Activated CD8-positive, alpha-beta memory T cell treated with anti-CD3 and anti-CD28 coated beads, Interleukin-2, amount 10 ng/mL, durations not matched to agents 7 days and 5 days (primary cell): ENCODE results near the gene CDC20. TPM values are rescaled to one million over a fixed set of nuclear protein-coding genes. Genes with fewer than 3 reads are reported as not detected.
"Not testable (repeated sequence)": the region's sequence is repeated elsewhere in the genome, so short reads cannot be mapped to it uniquely, and the experiment has no call there.

Source experiments
- ATAC-seq: fragments of 150-1000 bp; cut with Tn5 transposase; one replicate; pipeline ENCODE4 v1.10.0; 2021; ENCODE audit warnings: moderate library complexity
- CTCF ChIA-PET: fragments of 350-600 bp; sonication (Branson Sonifier 250); formaldehyde crosslinking; loops from one replicate; lab custom pipeline; 2021; ENCODE audit warnings: antibody characterized with exemption; lab: Charles Lee
- DNase-seq: peaks from one replicate; pipeline ENCODE4 v3.0.0-alpha.2; 2020
- H3K27ac Mint-ChIP-seq: one replicate; pipeline ENCODE4 v1.8.0; 2021; ENCODE audit warnings: mild to moderate bottlenecking, mixed read lengths
- H3K27me3 Mint-ChIP-seq: one replicate; pipeline ENCODE4 v1.8.0; 2021; ENCODE audit warnings: mixed read lengths
- H3K36me3 Mint-ChIP-seq: one replicate; pipeline ENCODE4 v1.8.0; 2021; ENCODE audit warnings: mild to moderate bottlenecking, mixed read lengths
- H3K4me1 Mint-ChIP-seq: one replicate; pipeline ENCODE4 v1.8.0; 2021; ENCODE audit warnings: mixed read lengths
- H3K4me3 Mint-ChIP-seq: one replicate; pipeline ENCODE4 v1.8.0; 2021; ENCODE audit warnings: mild to moderate bottlenecking, moderate library complexity, mixed read lengths
- H3K9me3 Mint-ChIP-seq: one replicate; pipeline ENCODE4 v1.8.0; 2022; ENCODE audit warnings: low read depth, mixed read lengths
- total RNA-seq, 2 experiments: library from RNA; stranded (reverse); gene quantifications; one replicate each; pipeline ENCODE4 v1.2.3, GENCODE V29; 2021

CDC20 gene
- total RNA-seq, 2 experiments from 2014 or later = 188 to 194 TPM

GRCh38 chr1:43367904-43368645 lies 9.3 kb downstream of the CDC20 start, which contains the start of gene ELOVL1:
Gene ELOVL1 (minus strand): TSS chr1:43368011. CDS start chr1:43365609, 2,402 bp downstream.
- H3K9me3 Mint-ChIP-seq = no peaks in the 10 kb centered on the region
- H3K27me3 Mint-ChIP-seq = no peaks in the 10 kb centered on the region
- H3K36me3 Mint-ChIP-seq = peaks cover 30% of the 10 kb centered on the region
- peaks cover 35% of the 10 kb centered on the region for H3K4me1 Mint-ChIP-seq
- ATAC-seq (peak; percentile 87), DNase-seq (peak; percentile 94)
- CTCF ChIA-PET = interaction anchor here (0.7 to 1.6 kb wide), 11 partner anchors 8 to 455 kb away, joined by 3 to 12 read pairs (median 4); partner anchors contain the start of genes CDC20, MED8 and SZT2
- H3K4me3 Mint-ChIP-seq = peak within 1 kb of the TSS; percentile 96
- peak within 1 kb of the TSS; percentile 92 for H3K27ac Mint-ChIP-seq

GRCh38 chr1:43368646-43369020 lies 9.9 kb downstream of the CDC20 start:
- H3K4me1 Mint-ChIP-seq = peaks cover 31% of the 10 kb centered on the region
- no peaks in the 10 kb centered on the region for H3K27me3 Mint-ChIP-seq
- H3K4me3 Mint-ChIP-seq = peak overlapping the region; percentile 96
- H3K9me3 Mint-ChIP-seq = no peaks in the 10 kb centered on the region
- peak overlapping the region; percentile 92 for H3K27ac Mint-ChIP-seq
- H3K36me3 Mint-ChIP-seq = peaks cover 27% of the 10 kb centered on the region
- ATAC-seq (no peak), DNase-seq (peak; percentile 43)
- CTCF ChIA-PET = interaction anchor here (0.7 to 1.6 kb wide), 11 partner anchors 8 to 455 kb away, joined by 3 to 12 read pairs (median 4); partner anchors contain the start of genes CDC20, MED8 and SZT2

- H3K4me1 Mint-ChIP-seq = peaks cover 29% of the 10 kb centered on the region
- ATAC-seq, DNase-seq, H3K9me3 Mint-ChIP-seq, H3K27me3 Mint-ChIP-seq, H3K4me3 Mint-ChIP-seq, H3K27ac Mint-ChIP-seq: not testable (repeated sequence)
- CTCF ChIA-PET = interaction anchor here (0.7 to 1.0 kb wide), 2 partner anchors 45 to 1640 kb away, joined by 3 to 5 read pairs; no protein-coding TSS in a partner anchor
- peaks cover 18% of the 10 kb centered on the region for H3K36me3 Mint-ChIP-seq
Observed at GRCh38 chr1:43369779-43370178, 11.0 kb downstream of the CDC20 start.

GRCh38 chr1:43370564-43370963 lies 11.8 kb downstream of the CDC20 start:
- Mint-ChIP-seq H3K9me3 (no peaks in the 10 kb centered on the region), H3K27me3 (no peaks in the 10 kb centered on the region), H3K27ac (peak overlapping the region; percentile 20), H3K4me1 (peaks cover 23% of the 10 kb centered on the region), H3K36me3 (peaks cover 12% of the 10 kb centered on the region), H3K4me3 (no peak overlapping the region)
- ATAC-seq (no peak), DNase-seq (no peak)
- CTCF ChIA-PET = no interaction called here

- Mint-ChIP-seq H3K27ac (no peak overlapping the region), H3K27me3 (no peaks in the 10 kb centered on the region), H3K36me3 (peaks cover 6% of the 10 kb centered on the region), H3K4me3 (no peak overlapping the region), H3K4me1 (peaks cover 14% of the 10 kb centered on the region), H3K9me3 (no peaks in the 10 kb centered on the region)
- CTCF ChIA-PET = interaction anchor here (1.8 kb wide), 1 partner anchor 14 kb away, joined by 5 read pairs; the partner anchor contains the start of gene CDC20
- DNase-seq (no peak), ATAC-seq (no peak)
Observed at GRCh38 chr1:43372172-43372571, 13.4 kb downstream of the CDC20 start.

- Mint-ChIP-seq H3K9me3 (no peaks in the 10 kb centered on the region), H3K27me3 (no peaks in the 10 kb centered on the region), H3K36me3 (peaks cover 7% of the 10 kb centered on the region), H3K4me1 (peaks cover 13% of the 10 kb centered on the region), H3K27ac (no peak overlapping the region), H3K4me3 (no peak overlapping the region)
- ATAC-seq (no peak), DNase-seq (no peak)
- CTCF ChIA-PET = interaction anchor here (1.8 kb wide), 1 partner anchor 15 kb away, joined by 5 read pairs; the partner anchor contains the start of gene CDC20
Observed at GRCh38 chr1:43373066-43373940, 14.5 kb downstream of the CDC20 start.

GRCh38 chr1:43376723-43377235 lies 18.0 kb downstream of the CDC20 start:
- H3K9me3 Mint-ChIP-seq = no peaks in the 10 kb centered on the region
- no peak overlapping the region for H3K4me3 Mint-ChIP-seq
- peaks cover 12% of the 10 kb centered on the region for H3K36me3 Mint-ChIP-seq
- no peaks in the 10 kb centered on the region for H3K4me1 Mint-ChIP-seq
- no peak overlapping the region for H3K27ac Mint-ChIP-seq
- H3K27me3 Mint-ChIP-seq = no peaks in the 10 kb centered on the region
- DNase-seq (no peak), ATAC-seq (no peak)
- CTCF ChIA-PET = interaction anchor here (1.1 kb wide), 1 partner anchor 38 kb away, joined by 3 read pairs; no protein-coding TSS in a partner anchor

GRCh38 chr1:43377831-43378230 lies 19.1 kb downstream of the CDC20 start:
- ATAC-seq = no peak
- no peaks in the 10 kb centered on the region for H3K4me1 Mint-ChIP-seq
- H3K27ac Mint-ChIP-seq = no peak overlapping the region
- H3K36me3 Mint-ChIP-seq = peaks cover 17% of the 10 kb centered on the region
- CTCF ChIA-PET = interaction anchor here (1.0 kb wide), 1 partner anchor 151 kb away, joined by 4 read pairs; no protein-coding TSS in a partner anchor
- H3K9me3 Mint-ChIP-seq = no peaks in the 10 kb centered on the region
- H3K4me3 Mint-ChIP-seq = no peak overlapping the region
- no peak for DNase-seq
- H3K27me3 Mint-ChIP-seq = no peaks in the 10 kb centered on the region

- Mint-ChIP-seq H3K27me3 (no peaks in the 10 kb centered on the region), H3K36me3 (peaks cover 27% of the 10 kb centered on the region), H3K4me1 (no peaks in the 10 kb centered on the region), H3K4me3 (no peak overlapping the region), H3K9me3 (no peaks in the 10 kb centered on the region), H3K27ac (no peak overlapping the region)
- CTCF ChIA-PET = interaction anchor here (1.0 kb wide), 1 partner anchor 11 kb away, joined by 3 read pairs; the partner anchor contains the start of gene ELOVL1
- ATAC-seq = no peak
- no peak for DNase-seq
Observed at GRCh38 chr1:43379476-43379875, 20.7 kb downstream of the CDC20 start.

- ATAC-seq = no peak
- peaks cover 46% of the 10 kb centered on the region for H3K36me3 Mint-ChIP-seq
- H3K27ac Mint-ChIP-seq = no peak overlapping the region
- no peaks in the 10 kb centered on the region for H3K27me3 Mint-ChIP-seq
- H3K4me3 Mint-ChIP-seq = no peak overlapping the region
- no peaks in the 10 kb centered on the region for H3K4me1 Mint-ChIP-seq
- no peak for DNase-seq
- CTCF ChIA-PET = interaction anchor here (1.0 to 1.1 kb wide), 2 partner anchors 9 to 12 kb away, joined by 3 read pairs; no protein-coding TSS in a partner anchor
- no peaks in the 10 kb centered on the region for H3K9me3 Mint-ChIP-seq
Observed at GRCh38 chr1:43381612-43382011, 22.8 kb downstream of the CDC20 start.

GRCh38 chr1:43382027-43382779 lies 23.4 kb downstream of the CDC20 start:
- H3K27me3 Mint-ChIP-seq = no peaks in the 10 kb centered on the region
- no peak for DNase-seq
- no peaks in the 10 kb centered on the region for H3K4me1 Mint-ChIP-seq
- no peak for ATAC-seq
- peaks cover 50% of the 10 kb centered on the region for H3K36me3 Mint-ChIP-seq
- H3K27ac Mint-ChIP-seq = no peak overlapping the region
- CTCF ChIA-PET = interaction anchor here (1.0 to 1.1 kb wide), 2 partner anchors 9 to 11 kb away, joined by 3 read pairs; no protein-coding TSS in a partner anchor
- no peaks in the 10 kb centered on the region for H3K9me3 Mint-ChIP-seq
- no peak overlapping the region for H3K4me3 Mint-ChIP-seq

- Mint-ChIP-seq H3K4me1 (peaks cover 9% of the 10 kb centered on the region), H3K9me3 (no peaks in the 10 kb centered on the region), H3K27me3 (no peaks in the 10 kb centered on the region), H3K27ac (no peak overlapping the region), H3K4me3 (no peak overlapping the region), H3K36me3 (peaks cover 50% of the 10 kb centered on the region)
- ATAC-seq (no peak), DNase-seq (no peak)
- CTCF ChIA-PET = interaction anchor here (1.0 kb wide), 1 partner anchor 15 kb away, joined by 4 read pairs; the partner anchor contains the start of gene ELOVL1
Observed at GRCh38 chr1:43383449-43383848, 24.7 kb downstream of the CDC20 start.
